K562 (cell line): ENCODE results near the gene SGPP2. TPM values are rescaled to one million over a fixed set of nuclear protein-coding genes. Genes with fewer than 3 reads are reported as not detected.

Experiments
- ATAC-seq: fragments of 200-7000 bp; cut with Tn5 transposase; 3 replicates; pipeline ENCODE4 v1.9.1; 2020; ENCODE audit warnings: moderate library complexity
- BruUV-seq: library from RNA; stranded (reverse); fragments of 400-500 nt; replicated peaks from 2 replicates; lab custom pipeline; 2021; lab: Mats Ljungman, UMichigan
- CTCF ChIA-PET: fragments of 300-600 bp; formaldehyde crosslinking; extraction: SDS; loops from one replicate; lab custom pipeline; 2021; ENCODE audit warnings: low intra/inter-chr PET ratio; lab: Yijun Ruan, JAX
- POLR2A ChIA-PET: fragments of 300-600, 350-650 bp; sonication (Branson Sonifier 250); formaldehyde crosslinking; extraction: SDS; loops from one replicate; lab custom pipeline; 2021; ENCODE audit warnings: antibody characterized with exemption, inconsistent platforms; lab: Yijun Ruan, JAX
- DNase-seq, 4 experiments: peaks; one replicate each; pipeline versions ENCODE4 v3.0.0 to v3.0.0-alpha.2; 2011 to 2018; ENCODE audit warnings: low spot score in 3 of 4, mixed read lengths in 3 of 4; ENCODE audit errors: extremely low read depth in 1 of 4
- FAIRE-seq: peaks from 2 replicates; lab custom pipeline; 2011; peaks lifted over from hg19 to GRCh38; lab: Jason Lieb, UNC
- H2AFZ ChIP-seq: 2 replicates; pipeline ENCODE4 v1.6.0; 2011; ENCODE audit warnings: low read depth, low read length, control low read depth, inconsistent platforms
- H3K27ac ChIP-seq: fragments of 200-600 bp; 3 replicates; pipeline ENCODE4 v1.8.0; 2011; ENCODE audit warnings: low read depth, mild to moderate bottlenecking, control low read depth, inconsistent platforms, low read length, moderate library complexity, mixed read lengths; ENCODE audit errors: extremely low read depth
- H3K27me3 ChIP-seq, 2 experiments: fragments of 300-600 bp in 1 of 2; 2 replicates in 1 of 2; 3 replicates in 1 of 2; pipeline versions ENCODE4 v1.6.0 to v1.8.0; 2011; ENCODE audit warnings: inconsistent platforms in 2 of 2, low read length in 2 of 2, mild to moderate bottlenecking in 1 of 2, mixed read lengths in 1 of 2, moderate library complexity in 1 of 2; ENCODE audit not compliant: control insufficient read depth in 2 of 2, insufficient read depth in 2 of 2
- H3K36me3 ChIP-seq: fragments of 300-600 bp; 3 replicates; pipeline ENCODE4 v1.8.0; 2011; ENCODE audit warnings: mild to moderate bottlenecking, low read length, inconsistent platforms; ENCODE audit not compliant: control insufficient read depth, insufficient read depth
- H3K4me1 ChIP-seq, 2 experiments: fragments of 200-600 bp in 1 of 2; replicated peaks in 1 of 2; 2 replicates in 1 of 2; 3 replicates in 1 of 2; pipeline versions ENCODE4 v1.5.1 to v1.8.0; 2011; ENCODE audit warnings: inconsistent platforms in 2 of 2, low read length in 2 of 2, mild to moderate bottlenecking in 1 of 2, mixed read lengths in 1 of 2, moderate library complexity in 1 of 2; ENCODE audit not compliant: control insufficient read depth in 2 of 2, insufficient read depth in 2 of 2
- H3K4me2 ChIP-seq: 2 replicates; pipeline ENCODE4 v1.6.1; 2011; ENCODE audit warnings: low read length, control low read depth, inconsistent platforms, mixed read lengths; ENCODE audit not compliant: insufficient read depth
- H3K4me3 ChIP-seq: fragments of 200-600 bp; sonication (generic), shearing (Covaris generic); 2 replicates; pipeline ENCODE4 v1.5.1; 2016; ENCODE audit warnings: control low read depth, inconsistent platforms
- H3K79me2 ChIP-seq: fragments of 200-600 bp; 3 replicates; pipeline ENCODE4 v1.8.0; 2011; ENCODE audit warnings: low read length, inconsistent platforms; ENCODE audit not compliant: control insufficient read depth, insufficient read depth
- H3K9ac ChIP-seq, 2 experiments: 2 replicates each; pipeline versions ENCODE4 v1.6.0 to v1.6.1; 2011; ENCODE audit warnings: low read depth in 2 of 2, low read length in 2 of 2, control low read depth in 1 of 2, inconsistent platforms in 1 of 2, mild to moderate bottlenecking in 1 of 2, mixed read lengths in 1 of 2; ENCODE audit not compliant: insufficient read depth in 1 of 2
- H3K9me1 ChIP-seq: one replicate; pipeline ENCODE4 v1.6.0; 2011; ENCODE audit warnings: inconsistent platforms, mild to moderate bottlenecking, low read length, moderate library complexity; ENCODE audit not compliant: control insufficient read depth, insufficient read depth
- H3K9me3 ChIP-seq: replicated peaks from 2 replicates; pipeline ENCODE4 v1.5.1; 2011; ENCODE audit warnings: low read depth, low read length, inconsistent platforms; ENCODE audit not compliant: control insufficient read depth, insufficient read depth
- H4K20me1 ChIP-seq: replicated peaks from 2 replicates; pipeline ENCODE4 v1.6.1; 2011; ENCODE audit warnings: low read length, inconsistent platforms, mixed read lengths; ENCODE audit not compliant: control insufficient read depth, insufficient read depth
- BRF1 ChIP-seq: IDR thresholded peaks from 3 replicates; pipeline ENCODE4 v1.6.1; 2011; ENCODE audit warnings: borderline replicate concordance, mild to moderate bottlenecking; ENCODE audit not compliant: insufficient read length; ENCODE audit errors: extremely low read depth
- DMBX1 ChIP-seq: fragments of 250-450 bp; sonication (Bioruptor Pico); IDR thresholded peaks from 2 replicates; pipeline ENCODE4 v1.8.0; 2022; ENCODE audit warnings: inconsistent platforms, mild to moderate bottlenecking, moderate library complexity, borderline replicate concordance
- DPF2 ChIP-seq: fragments of 450-650 bp; IDR thresholded peaks from 2 replicates; pipeline ENCODE4 v1.6.1; 2016
- KDM5B ChIP-seq: fragments of 200-600 bp; sonication (generic); IDR thresholded peaks from 2 replicates; pipeline ENCODE4 v1.6.1; 2012; ENCODE audit warnings: low read depth, mild to moderate bottlenecking, moderate library complexity, low read length, control low read depth, inconsistent platforms; ENCODE audit not compliant: insufficient replicate concordance
- SAFB ChIP-seq: fragments of 200-400 bp; formaldehyde crosslinking; IDR thresholded peaks from 2 replicates; pipeline ENCODE4 v1.6.1; 2017; ENCODE audit warnings: low read depth, low read length, borderline replicate concordance
- SNRNP70 ChIP-seq: fragments of 200-400 bp; formaldehyde crosslinking; optimal IDR thresholded peaks from 2 replicates; pipeline ENCODE3; 2017; ENCODE audit warnings: low read depth, low read length
- ZFP91 ChIP-seq: sonication (generic); formaldehyde crosslinking; IDR thresholded peaks from 2 replicates; pipeline ENCODE4 v1.8.0; 2022; ENCODE audit warnings: mild to moderate bottlenecking, missing genetic modification reagents
- WGBS: fragments of 100-300 bp; shearing (Covaris generic); methylation state at CpG from one replicate; pipeline ENCODE4 v1.1.6; 2016; ENCODE audit warnings: low coverage, mixed read lengths; ENCODE audit not compliant: insufficient coverage; ENCODE audit errors: missing lambda C conversion rate; 5-methylcytosine and 5-hydroxymethylcytosine counted together
- in situ Hi-C: fragments of 300-500 bp; cut with MboI; formaldehyde crosslinking; loops from 4 replicates; pipeline ENCODE4 v1.15.0; 2018; ENCODE audit warnings: inconsistent platforms, mixed read lengths
- intact Hi-C: fragments of 100-400 bp; cut with micrococcal nuclease; formaldehyde crosslinking; loops from 2 replicates; pipeline ENCODE4 v1.14.2; 2022
- polyA plus RNA-seq, 8 experiments: library from polyadenylated mRNA; depleted of rRNA in 4 of 8; stranded (reverse) in 5 of 8; unstranded in 3 of 8; fragments of >200 nt; fragmentation: Nextera tagmentation in 2 of 8; fragmentation: Illumina TruSeq in 1 of 8; extraction: Ambion mirVana in 2 of 8; extraction: Trizol in 1 of 8; gene quantifications; 2 replicates each; pipeline versions ENCODE4 v1.2.1 to v1.2.3, GENCODE V29; 2011 to 2014; ENCODE audit warnings: inconsistent platforms in 1 of 8, missing spikeins in 1 of 8
- total RNA-seq, 7 experiments: library from RNA; depleted of rRNA in 6 of 7; stranded (reverse); fragments of >200 nt in 6 of 7; fragmentation: Illumina TruSeq in 2 of 7; extraction: Trizol in 2 of 7; gene quantifications; 2 replicates each; pipeline versions ENCODE4 v1.2.1 to v1.2.3, GENCODE V29; 2011 to 2021; ENCODE audit warnings: low replicate concordance in 1 of 7
- TF ChIP-seq, protein P1 (sequence below), 2 experiments: fragments of 450-650 bp in 1 of 2; sonication (generic) in 1 of 2; formaldehyde crosslinking; conservative IDR thresholded peaks; 2 replicates each; pipeline versions ENCODE4 v1.4.0 to v1.8.1; 2020 to 2022; ENCODE audit warnings: mild to moderate bottlenecking in 1 of 2, missing genetic modification reagents in 1 of 2

The SGPP2 gene
- total and polyA plus RNA-seq, 9 of the 15 experiments (the other 6 are each of a cell fraction or from before 2014, with no cell fraction given) = 0.01 to 0.04 TPM; not detected in 7

- intact Hi-C loops (no loop called here), in situ Hi-C loops (no loop called here)
- Histone ChIP-seq H3K79me2 (no peaks in the 10 kb centered on the region), H3K4me3 (no peak overlapping the region), H3K27me3 (peaks cover 0 to 4% of the 10 kb centered on the region in 2 experiments; a peak in 1 of 5 replicates), H3K4me2 (no peak overlapping the region), H3K9me3 (no peaks in the 10 kb centered on the region), H2AFZ (no peak overlapping the region), H3K36me3 (no peaks in the 10 kb centered on the region), H3K9me1 (no peaks in the 10 kb centered on the region), H4K20me1 (no peaks in the 10 kb centered on the region), H3K4me1 (no peaks in the 10 kb centered on the region), H3K27ac (no peak overlapping the region), H3K9ac (no peak overlapping the region)
- POLR2A ChIA-PET = no interaction called here
- CTCF ChIA-PET = no interaction called here
- FAIRE-seq = no peak
- TF ChIP-seq BRF1 (no peak), KDM5B (no peak), ZFP91 (CRISPR knock-in tag) (no peak), DMBX1 (CRISPR knock-in tag) (no peak), SNRNP70 (no peak), SAFB (no peak), DPF2 (no peak)
- TF ChIP-seq, protein P1, sequence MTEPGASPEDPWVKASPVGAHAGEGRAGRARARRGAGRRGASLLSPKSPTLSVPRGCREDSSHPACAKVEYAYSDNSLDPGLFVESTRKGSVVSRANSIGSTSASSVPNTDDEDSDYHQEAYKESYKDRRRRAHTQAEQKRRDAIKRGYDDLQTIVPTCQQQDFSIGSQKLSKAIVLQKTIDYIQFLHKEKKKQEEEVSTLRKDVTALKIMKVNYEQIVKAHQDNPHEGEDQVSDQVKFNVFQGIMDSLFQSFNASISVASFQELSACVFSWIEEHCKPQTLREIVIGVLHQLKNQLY (CRISPR knock-in tag; conservative IDR thresholded peaks at IDR 0.05) = no peak
- DNase-seq = no peak
- ATAC-seq = no peak
- no TSS peak for BruUV-seq
- WGBS = 0% methylated on average over 5 of the region's 5 CpGs
Observed at GRCh38 chr2:222532315-222532714, 108.0 kb downstream of the SGPP2 start.
